GM12892 (cell line): ENCODE data around the gene ZMYND8.

Source experiments
- POLR2A ChIP-seq: IDR thresholded peaks from 2 replicates; pipeline ENCODE4 v1.6.1; 2011; ENCODE audit warnings: low read depth, low read length, control low read depth
- POLR2AphosphoS5 ChIP-seq: IDR thresholded peaks from 2 replicates; pipeline ENCODE4 v1.6.1; 2011; ENCODE audit warnings: low read depth, low read length, control low read depth
- TAF1 ChIP-seq: IDR thresholded peaks from 2 replicates; pipeline ENCODE4 v1.6.1; 2011; ENCODE audit warnings: low read depth, mild to moderate bottlenecking, control low read depth, low read length, borderline replicate concordance

GRCh38 chr20:47289096-47289495 lies 67.4 kb downstream of the ZMYND8 start:
- no peak for TF ChIP-seq POLR2A
- TF ChIP-seq POLR2AphosphoS5, result no peak
- TF ChIP-seq TAF1, result no peak
